ENCODE results near the gene OVAAL. TPM values are rescaled to one million over a fixed set of nuclear protein-coding genes. Genes with fewer than 3 reads are reported as not detected.

The OVAAL gene
- total and polyA plus RNA-seq, 2 of the 8 experiments (the other 6 are each of a cell fraction or from before 2014, with no cell fraction given): not detected

GRCh38 chr1:180525715-180526039, 33.1 kb upstream of the OVAAL start:
- Histone ChIP-seq H3K23me2 (ENCODE audit: low read depth, low read length) (no peaks in the 10 kb centered on the region), H2BK120ac (replicated peaks; ENCODE audit: low read depth, low read length) (no peak overlapping the region), H2BK20ac (ENCODE audit: low read length) (no peak overlapping the region), H3K9ac (replicated peaks in 1 of 4; ENCODE audit: extremely low read depth in 1 of 4, low read depth in 3 of 4, low read length in 3 of 4) (no peak overlapping the region), H3K23ac (ENCODE audit: insufficient read length) (no peak overlapping the region), H2BK12ac (ENCODE audit: low read depth, low read length) (no peak overlapping the region), H3K4me3 (ENCODE audit: extremely low read depth in 1 of 4, insufficient read depth in 2 of 4, low read depth in 3 of 4, low read length in 4 of 4) (no peak overlapping the region), H3K14ac (ENCODE audit: insufficient read length) (no peak overlapping the region), H4K91ac (replicated peaks; ENCODE audit: insufficient read length, low read length) (no peak overlapping the region), H4K20me1 (replicated peaks in 1 of 2; ENCODE audit: control insufficient read depth in 1 of 2, insufficient read depth in 2 of 2, low read length in 2 of 2) (no peaks in the 10 kb centered on the region), H2AK5ac (ENCODE audit: low read depth, low read length) (no peak overlapping the region), H3K27me3 (replicated peaks in 1 of 4; ENCODE audit: control insufficient read depth in 3 of 4, extremely low read depth in 1 of 4, insufficient read depth in 3 of 4, low read length in 3 of 4) (no peaks in the 10 kb centered on the region), H2BK5ac (ENCODE audit: low read depth, low read length) (no peak overlapping the region), H3K4me2 (ENCODE audit: insufficient read depth in 1 of 2, low read depth in 2 of 2, low read length in 2 of 2) (no peak overlapping the region), H3K4ac (replicated peaks; ENCODE audit: insufficient read length, low read depth, low read length) (no peak overlapping the region), H3K4me1 (replicated peaks in 1 of 4; ENCODE audit: control insufficient read depth in 3 of 4, insufficient read depth in 4 of 4, low read length in 3 of 4) (peaks cover 0 to 8% (median 3%) of the 10 kb centered on the region in 4 experiments; a peak in 3 of 7 replicates), H3K36me3 (ENCODE audit: control insufficient read depth in 2 of 4, insufficient read depth in 4 of 4, low read length in 3 of 4) (no peaks in the 10 kb centered on the region), H3K27ac (ENCODE audit: low read depth, low read length) (no peak overlapping the region), H4K8ac (ENCODE audit: extremely low read depth, insufficient read depth, low read length) (no peak overlapping the region), H3K18ac (ENCODE audit: extremely low read depth, low read length) (no peak overlapping the region), H4K5ac (ENCODE audit: insufficient read length, low read depth, low read length) (no peak overlapping the region), H2AFZ (ENCODE audit: low read length) (no peak overlapping the region), H3K79me2 (ENCODE audit: control insufficient read depth in 1 of 2, insufficient read depth in 2 of 2, low read length in 2 of 2) (no peaks in the 10 kb centered on the region), H3K56ac (replicated peaks; ENCODE audit: insufficient read length, low read depth, low read length) (no peak overlapping the region), H3K79me1 (ENCODE audit: low read depth, low read length) (no peaks in the 10 kb centered on the region), H2BK15ac (ENCODE audit: low read length) (no peak overlapping the region), H3K9me3 (ENCODE audit: insufficient read depth in 2 of 2, low read depth in 1 of 2, low read length in 1 of 2) (no peaks in the 10 kb centered on the region)
- CTCF ChIA-PET (ENCODE audit: partially characterized antibody): interaction anchor here (0.6 to 3.3 kb wide), 3 partner anchors 10 to 337 kb away, joined by 3 to 24 read pairs (median 8); no protein-coding TSS in a partner anchor
- DNase-seq (ENCODE audit: low read depth in 1 of 2, low spot score in 2 of 2) (no peak), FAIRE-seq (no peak)
- TF ChIP-seq KDM4A (IDR thresholded peaks at IDR 0.05; ENCODE audit: low read depth, low read length, severe bottlenecking) (no peak), SP1 (IDR thresholded peaks at IDR 0.05; ENCODE audit: low read depth, low read length) (no peak), RBBP5 (IDR thresholded peaks at IDR 0.05; ENCODE audit: borderline replicate concordance, low read depth, low read length) (no peak), TCF12 (IDR thresholded peaks at IDR 0.05; ENCODE audit: low read depth, low read length) (no peak)
- 88% methylated on average over 2 of the region's 2 CpGs; no CpG with 5 or more reads in 1 of the 2 experiments for WGBS, 2 experiments (ENCODE audit: extremely low coverage in 1 of 2, insufficient coverage in 1 of 2, insufficient read length in 1 of 2, insufficient replicate concordance in 2 of 2, low coverage in 1 of 2, low lambda C conversion rate in 2 of 2, missing lambda C conversion rate in 1 of 2)
- POLR2A ChIA-PET (ENCODE audit: partially characterized antibody): no interaction called here
